SK-N-SH treated with all-trans-retinoic acid at 6 μM for 48 hours (cell line): ENCODE data around the gene UBE2E1.
"Not testable (repeated sequence)": the region's sequence is repeated elsewhere in the genome, so short reads cannot be mapped to it uniquely, and the experiment has no call there.

ENCODE experiments used
- ATAC-seq: fragments of 200-7000 bp; cut with Tn5 transposase; 3 replicates; pipeline ENCODE4 v1.9.1; 2020; ENCODE audit warnings: mild to moderate bottlenecking, moderate library complexity
- ARNTL ChIP-seq: fragments of 450-650 bp; formaldehyde crosslinking; IDR thresholded peaks from 2 replicates; pipeline ENCODE4 v1.5.0; 2020; ENCODE audit warnings: low read depth, mild to moderate bottlenecking, moderate library complexity, borderline replicate concordance
- BACH2 ChIP-seq: fragments of 250-450 bp; sonication (Bioruptor Pico); IDR thresholded peaks from 2 replicates; pipeline ENCODE4 v1.9.0; 2021; ENCODE audit warnings: mild to moderate bottlenecking, borderline replicate concordance
- CSDC2 ChIP-seq: fragments of 250-450 bp; sonication (Bioruptor Pico); IDR thresholded peaks from 2 replicates; pipeline ENCODE4 v1.5.0; 2020; ENCODE audit warnings: mild to moderate bottlenecking, moderate library complexity
- CSRNP3 ChIP-seq: fragments of 250-450 bp; sonication (Bioruptor Pico); IDR thresholded peaks from 2 replicates; pipeline ENCODE4 v1.5.1; 2021; ENCODE audit warnings: mild to moderate bottlenecking, moderate library complexity
- ESRRG ChIP-seq: fragments of 250-450 bp; sonication (Bioruptor Pico); IDR thresholded peaks from 2 replicates; pipeline ENCODE4 v1.6.1; 2021; ENCODE audit warnings: mild to moderate bottlenecking
- GLIS3 ChIP-seq: fragments of 250-450 bp; sonication (Bioruptor Pico); IDR thresholded peaks from 2 replicates; pipeline ENCODE4 v1.5.0; 2020; ENCODE audit warnings: mild to moderate bottlenecking, moderate library complexity
- OSR1 ChIP-seq: fragments of 250-450 bp; sonication (Bioruptor Pico); IDR thresholded peaks from 2 replicates; pipeline ENCODE4 v1.8.0; 2022; ENCODE audit warnings: moderate library complexity, mild to moderate bottlenecking, inconsistent platforms
- PATZ1 ChIP-seq: fragments of 250-450 bp; sonication (Bioruptor Pico); IDR thresholded peaks from 2 replicates; pipeline ENCODE4 v1.8.0; 2020; ENCODE audit warnings: mild to moderate bottlenecking, moderate library complexity, borderline replicate concordance
- PPARA ChIP-seq: fragments of 250-450 bp; sonication (Bioruptor Pico); IDR thresholded peaks from 2 replicates; pipeline ENCODE4 v1.5.0; 2020; ENCODE audit warnings: mild to moderate bottlenecking, borderline replicate concordance
- RARB ChIP-seq: fragments of 250-450 bp; sonication (Bioruptor Pico); IDR thresholded peaks from 2 replicates; pipeline ENCODE4 v1.8.0; 2021; ENCODE audit warnings: mild to moderate bottlenecking, moderate library complexity
- SNAI2 ChIP-seq: fragments of 250-450 bp; sonication (Bioruptor Pico); IDR thresholded peaks from 2 replicates; pipeline ENCODE4 v1.5.0; 2020; ENCODE audit warnings: mild to moderate bottlenecking, moderate library complexity
- TCF4 ChIP-seq: fragments of 250-450 bp; sonication (Bioruptor Pico); IDR thresholded peaks from 2 replicates; pipeline ENCODE4 v1.8.0; 2021; ENCODE audit warnings: mild to moderate bottlenecking, moderate library complexity, borderline replicate concordance
- TOX ChIP-seq: fragments of 250-450 bp; sonication (Bioruptor Pico); IDR thresholded peaks from 2 replicates; pipeline ENCODE4 v1.8.0; 2021; ENCODE audit warnings: mild to moderate bottlenecking, moderate library complexity, borderline replicate concordance
- ZC3H10 ChIP-seq: fragments of 250-450 bp; sonication (Bioruptor Pico); IDR thresholded peaks from 2 replicates; pipeline ENCODE4 v1.5.1; 2021; ENCODE audit warnings: mild to moderate bottlenecking, moderate library complexity
- ZFP3 ChIP-seq: fragments of 250-450 bp; sonication (Bioruptor Pico); IDR thresholded peaks from 2 replicates; pipeline ENCODE4 v1.5.0; 2020; ENCODE audit warnings: mild to moderate bottlenecking, moderate library complexity
- ZFP30 ChIP-seq: fragments of 450-650 bp; formaldehyde crosslinking; IDR thresholded peaks from 2 replicates; pipeline ENCODE4 v1.5.0; 2022; ENCODE audit warnings: mild to moderate bottlenecking, moderate library complexity
- ZNF565 ChIP-seq: fragments of 450-650 bp; formaldehyde crosslinking; conservative IDR thresholded peaks from 2 replicates; pipeline ENCODE4 v1.5.0; 2020; ENCODE audit warnings: low read depth, mild to moderate bottlenecking, moderate library complexity
- ZNF70 ChIP-seq: fragments of 450-650 bp; formaldehyde crosslinking; IDR thresholded peaks from 2 replicates; pipeline ENCODE4 v1.5.0; 2020; ENCODE audit warnings: mild to moderate bottlenecking, moderate library complexity
- ZNF8 ChIP-seq: fragments of 450-650 bp; formaldehyde crosslinking; IDR thresholded peaks from 2 replicates; pipeline ENCODE4 v1.5.0; 2020; ENCODE audit warnings: mild to moderate bottlenecking, moderate library complexity
- TF ChIP-seq, protein P1 (sequence below): fragments of 250-450 bp; sonication (Bioruptor Pico); IDR thresholded peaks from 2 replicates; pipeline ENCODE4 v1.8.0; 2021; ENCODE audit warnings: low read depth, mild to moderate bottlenecking, moderate library complexity, borderline replicate concordance
- TF ChIP-seq, protein P2 (sequence below): fragments of 250-450 bp; sonication (Bioruptor Pico); IDR thresholded peaks from 2 replicates; pipeline ENCODE4 v1.5.0; 2020; ENCODE audit warnings: mild to moderate bottlenecking, moderate library complexity
- TF ChIP-seq, protein P3 (sequence below): fragments of 250-450 bp; sonication (Bioruptor Pico); IDR thresholded peaks from 2 replicates; pipeline ENCODE4 v1.5.1; 2020; ENCODE audit warnings: low read depth, mild to moderate bottlenecking, moderate library complexity

Gene UBE2E1

GRCh38 chr3:23843869-23844268, 38.1 kb downstream of the UBE2E1 start:
- TF ChIP-seq ZNF70 (CRISPR knock-in tag) (peak; percentile 55; the same call in 1 of the 2 replicates), TOX (CRISPR knock-in tag) (no peak)
- no peak for ATAC-seq

DNA sequence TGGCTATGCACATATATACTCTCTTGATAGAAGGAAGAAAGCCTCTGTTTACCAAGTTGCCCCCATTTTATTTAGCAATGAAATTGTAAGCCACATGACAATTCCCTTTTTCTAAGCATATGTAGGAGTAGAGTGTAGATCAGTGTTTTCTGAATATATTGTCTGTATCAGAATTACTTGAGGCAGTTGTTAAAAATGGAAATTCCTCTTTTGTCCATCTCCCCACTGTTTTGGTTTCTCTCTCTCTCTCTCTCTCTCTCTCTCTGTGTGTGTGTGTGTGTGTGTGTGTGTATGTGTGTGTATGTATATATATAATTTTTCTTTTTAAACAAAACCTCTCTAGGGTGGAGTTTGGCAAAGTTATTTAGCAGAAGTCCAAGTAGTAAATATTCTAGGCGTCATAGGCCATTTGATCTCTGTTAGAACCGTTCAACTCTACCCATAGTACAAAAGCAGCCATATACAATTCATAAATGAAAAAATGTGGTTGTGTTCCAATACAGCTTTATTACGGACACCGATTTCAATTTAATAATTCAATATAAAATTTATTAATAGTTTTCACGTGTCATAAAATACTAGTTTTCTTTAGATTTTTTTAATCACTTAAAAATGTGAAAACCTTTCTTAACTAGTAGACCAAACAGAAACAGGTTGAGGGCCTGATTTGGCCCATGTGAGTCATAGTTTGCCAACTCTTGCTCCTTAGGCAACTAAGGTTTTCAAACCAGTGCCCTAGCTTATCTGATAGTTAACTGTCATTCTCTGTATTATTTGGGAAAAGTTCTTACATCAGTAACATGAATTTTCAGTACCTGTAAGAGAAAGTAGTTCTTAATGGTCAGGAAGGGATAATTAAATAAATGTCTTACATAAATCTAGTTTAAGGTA, 39.8 kb downstream of the UBE2E1 start:
- no peak for ATAC-seq
- no peak for TF ChIP-seq RARB (CRISPR knock-in tag)
- no peak for TF ChIP-seq ZNF8
- TF ChIP-seq ARNTL (CRISPR knock-in tag) = no peak
- no peak for TF ChIP-seq CSDC2 (CRISPR knock-in tag)
- no peak for TF ChIP-seq ESRRG
- TF ChIP-seq GLIS3 = no peak
- TF ChIP-seq PATZ1 (CRISPR knock-in tag) = no peak
- no peak for TF ChIP-seq BACH2
- no peak for TF ChIP-seq SNAI2 (CRISPR knock-in tag)
- no peak for TF ChIP-seq PPARA
- TF ChIP-seq, protein P1, sequence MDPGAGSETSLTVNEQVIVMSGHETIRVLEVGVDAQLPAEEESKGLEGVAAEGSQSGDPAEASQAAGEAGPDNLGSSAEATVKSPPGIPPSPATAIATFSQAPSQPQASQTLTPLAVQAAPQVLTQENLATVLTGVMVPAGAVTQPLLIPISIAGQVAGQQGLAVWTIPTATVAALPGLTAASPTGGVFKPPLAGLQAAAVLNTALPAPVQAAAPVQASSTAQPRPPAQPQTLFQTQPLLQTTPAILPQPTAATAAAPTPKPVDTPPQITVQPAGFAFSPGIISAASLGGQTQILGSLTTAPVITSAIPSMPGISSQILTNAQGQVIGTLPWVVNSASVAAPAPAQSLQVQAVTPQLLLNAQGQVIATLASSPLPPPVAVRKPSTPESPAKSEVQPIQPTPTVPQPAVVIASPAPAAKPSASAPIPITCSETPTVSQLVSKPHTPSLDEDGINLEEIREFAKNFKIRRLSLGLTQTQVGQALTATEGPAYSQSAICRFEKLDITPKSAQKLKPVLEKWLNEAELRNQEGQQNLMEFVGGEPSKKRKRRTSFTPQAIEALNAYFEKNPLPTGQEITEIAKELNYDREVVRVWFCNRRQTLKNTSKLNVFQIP (CRISPR knock-in tag) = no peak
- no peak for TF ChIP-seq CSRNP3 (CRISPR knock-in tag)
- TF ChIP-seq, protein P2, sequence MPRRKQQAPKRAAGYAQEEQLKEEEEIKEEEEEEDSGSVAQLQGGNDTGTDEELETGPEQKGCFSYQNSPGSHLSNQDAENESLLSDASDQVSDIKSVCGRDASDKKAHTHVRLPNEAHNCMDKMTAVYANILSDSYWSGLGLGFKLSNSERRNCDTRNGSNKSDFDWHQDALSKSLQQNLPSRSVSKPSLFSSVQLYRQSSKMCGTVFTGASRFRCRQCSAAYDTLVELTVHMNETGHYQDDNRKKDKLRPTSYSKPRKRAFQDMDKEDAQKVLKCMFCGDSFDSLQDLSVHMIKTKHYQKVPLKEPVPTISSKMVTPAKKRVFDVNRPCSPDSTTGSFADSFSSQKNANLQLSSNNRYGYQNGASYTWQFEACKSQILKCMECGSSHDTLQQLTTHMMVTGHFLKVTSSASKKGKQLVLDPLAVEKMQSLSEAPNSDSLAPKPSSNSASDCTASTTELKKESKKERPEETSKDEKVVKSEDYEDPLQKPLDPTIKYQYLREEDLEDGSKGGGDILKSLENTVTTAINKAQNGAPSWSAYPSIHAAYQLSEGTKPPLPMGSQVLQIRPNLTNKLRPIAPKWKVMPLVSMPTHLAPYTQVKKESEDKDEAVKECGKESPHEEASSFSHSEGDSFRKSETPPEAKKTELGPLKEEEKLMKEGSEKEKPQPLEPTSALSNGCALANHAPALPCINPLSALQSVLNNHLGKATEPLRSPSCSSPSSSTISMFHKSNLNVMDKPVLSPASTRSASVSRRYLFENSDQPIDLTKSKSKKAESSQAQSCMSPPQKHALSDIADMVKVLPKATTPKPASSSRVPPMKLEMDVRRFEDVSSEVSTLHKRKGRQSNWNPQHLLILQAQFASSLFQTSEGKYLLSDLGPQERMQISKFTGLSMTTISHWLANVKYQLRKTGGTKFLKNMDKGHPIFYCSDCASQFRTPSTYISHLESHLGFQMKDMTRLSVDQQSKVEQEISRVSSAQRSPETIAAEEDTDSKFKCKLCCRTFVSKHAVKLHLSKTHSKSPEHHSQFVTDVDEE (CRISPR knock-in tag) = no peak
- no peak for TF ChIP-seq ZFP3 (CRISPR knock-in tag)
- TF ChIP-seq TCF4 = no peak

DNA sequence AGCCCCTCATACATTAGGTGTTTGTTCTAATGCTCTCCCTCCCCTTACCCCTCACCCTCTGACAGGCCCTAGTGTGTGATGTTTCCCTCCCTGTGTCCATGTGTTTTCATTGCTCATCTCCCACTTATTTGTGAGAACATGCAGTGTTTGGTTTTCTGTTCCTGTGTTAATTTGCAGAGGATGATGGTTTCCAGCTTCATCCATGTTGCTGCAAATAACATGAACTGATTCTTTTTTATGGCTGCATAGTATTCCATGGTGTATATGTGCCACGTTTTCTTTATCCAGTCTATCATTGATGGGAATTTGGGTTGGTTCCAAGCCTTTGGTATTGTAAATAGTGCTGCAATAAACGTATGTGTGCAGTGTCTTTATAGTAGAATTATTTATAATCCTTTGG, 43.7 kb downstream of the UBE2E1 start:
- not testable (repeated sequence) for ATAC-seq

GRCh38 chr3:23856286-23856685, 50.5 kb downstream of the UBE2E1 start:
- ATAC-seq = no peak
- TF ChIP-seq ARNTL (CRISPR knock-in tag) (no peak), BACH2 (no peak), OSR1 (CRISPR knock-in tag) (no peak), ZFP30 (CRISPR knock-in tag) (no peak), CSRNP3 (CRISPR knock-in tag) (no peak), CSDC2 (CRISPR knock-in tag) (no peak), ESRRG (no peak), TOX (CRISPR knock-in tag) (no peak), SNAI2 (CRISPR knock-in tag) (no peak), PPARA (no peak), RARB (CRISPR knock-in tag) (no peak), ZC3H10 (CRISPR knock-in tag) (no peak), ZNF565 (no peak), ZNF70 (CRISPR knock-in tag) (no peak)
- TF ChIP-seq, protein P3, sequence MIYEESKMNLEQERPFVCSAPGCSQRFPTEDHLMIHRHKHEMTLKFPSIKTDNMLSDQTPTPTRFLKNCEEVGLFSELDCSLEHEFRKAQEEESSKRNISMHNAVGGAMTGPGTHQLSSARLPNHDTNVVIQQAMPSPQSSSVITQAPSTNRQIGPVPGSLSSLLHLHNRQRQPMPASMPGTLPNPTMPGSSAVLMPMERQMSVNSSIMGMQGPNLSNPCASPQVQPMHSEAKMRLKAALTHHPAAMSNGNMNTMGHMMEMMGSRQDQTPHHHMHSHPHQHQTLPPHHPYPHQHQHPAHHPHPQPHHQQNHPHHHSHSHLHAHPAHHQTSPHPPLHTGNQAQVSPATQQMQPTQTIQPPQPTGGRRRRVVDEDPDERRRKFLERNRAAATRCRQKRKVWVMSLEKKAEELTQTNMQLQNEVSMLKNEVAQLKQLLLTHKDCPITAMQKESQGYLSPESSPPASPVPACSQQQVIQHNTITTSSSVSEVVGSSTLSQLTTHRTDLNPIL = no peak
- TF ChIP-seq, protein P2 (CRISPR knock-in tag) = no peak
